HTR-8/SVneo (cell line): Measurements from ENCODE around the gene HOXC5.

Experiments used
- DNase-seq: peaks from one replicate; pipeline ENCODE4 v3.0.0; 2011; ENCODE audit warnings: low spot score, mixed read lengths; ENCODE audit not compliant: insufficient read length
- FAIRE-seq: peaks from 2 replicates; lab custom pipeline; 2011; peaks lifted over from hg19 to GRCh38; lab: Jason Lieb, UNC

HOXC5 gene

DNA sequence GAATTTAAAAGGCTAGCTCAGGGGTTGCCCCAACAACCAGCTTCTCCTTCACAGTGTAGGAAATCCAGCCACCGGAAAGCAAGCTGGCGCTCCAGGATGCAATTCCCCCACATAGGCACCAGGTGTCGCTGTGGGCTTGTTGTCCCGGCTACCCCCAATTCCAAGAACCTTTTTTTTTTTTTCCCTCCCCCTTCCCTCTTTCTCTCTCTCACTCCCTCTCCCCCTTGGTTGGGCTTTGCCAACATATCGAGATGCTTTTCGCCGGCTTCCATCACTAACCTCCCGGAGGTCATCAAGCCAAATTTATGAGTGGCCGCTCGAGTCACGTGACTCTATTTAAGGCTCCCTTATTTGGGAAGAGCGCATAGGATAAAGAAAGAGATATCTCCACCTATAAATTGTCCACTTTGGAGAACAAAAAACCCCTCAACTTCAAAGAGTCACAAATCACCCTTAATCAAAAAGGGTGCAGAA is at the start of gene HOXC5:
HOXC5 (plus strand) TSS at position 424 of the 474 bp plus-strand sequence. CDS start 73 bp downstream, outside the sequence.
- DNase-seq (peak; percentile 69), FAIRE-seq (no peak)

DNA sequence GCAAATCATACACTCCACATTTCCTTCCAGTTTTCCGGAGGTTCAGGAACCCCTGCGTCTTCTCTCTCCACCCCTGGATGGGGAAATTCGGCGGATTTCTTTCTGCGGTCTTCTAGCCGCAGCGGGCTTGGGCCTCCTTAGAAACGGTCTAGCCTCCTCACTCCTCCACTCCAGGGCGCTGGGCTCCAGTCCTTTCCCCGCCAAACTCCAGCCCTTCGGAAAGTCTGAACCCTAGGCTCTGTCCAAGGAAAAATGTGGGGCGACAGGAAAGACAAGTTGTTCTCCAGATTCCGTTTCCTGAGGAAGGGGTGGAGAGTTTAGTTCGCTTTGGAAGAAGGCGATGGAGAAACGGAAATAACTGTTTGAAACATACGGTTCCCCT is 49.3 kb upstream of the HOXC5 start:
- FAIRE-seq = no peak

DNA sequence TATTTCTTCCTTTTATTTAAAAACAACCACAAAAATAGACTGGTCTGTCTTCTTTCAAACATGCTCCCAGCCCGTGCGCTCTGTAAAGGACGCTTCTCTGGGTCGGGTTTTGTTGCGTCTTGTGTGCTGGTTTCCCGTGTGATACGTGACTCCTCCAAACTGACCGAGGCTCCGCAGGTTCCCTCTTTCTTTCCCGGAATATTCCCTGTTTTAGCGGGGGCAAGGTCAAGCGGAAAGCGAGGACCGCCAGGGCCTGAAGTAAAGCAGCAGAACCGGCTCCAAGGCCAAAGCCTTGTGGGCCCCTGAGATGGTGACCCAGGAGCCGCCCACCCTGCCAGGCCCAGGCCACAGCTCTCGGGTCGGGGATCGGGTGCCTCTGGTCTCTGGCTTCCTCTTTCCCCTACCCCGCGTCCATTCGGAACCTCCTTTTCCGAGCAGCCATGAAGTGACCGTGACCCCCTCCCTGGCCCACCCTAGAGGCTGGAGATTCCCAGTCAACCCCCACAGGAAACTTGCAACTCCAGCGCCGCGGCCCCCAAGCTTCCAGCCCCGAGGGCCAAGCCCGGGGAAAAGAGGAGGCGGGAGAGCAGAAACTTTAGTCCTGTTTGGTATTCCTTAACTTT is 48.8 kb upstream of the HOXC5 start:
- FAIRE-seq (no peak), DNase-seq (no peak)

More for the DNA sequence above, 49.3 kb upstream of the HOXC5 start:
- DNase-seq = no peak

DNA sequence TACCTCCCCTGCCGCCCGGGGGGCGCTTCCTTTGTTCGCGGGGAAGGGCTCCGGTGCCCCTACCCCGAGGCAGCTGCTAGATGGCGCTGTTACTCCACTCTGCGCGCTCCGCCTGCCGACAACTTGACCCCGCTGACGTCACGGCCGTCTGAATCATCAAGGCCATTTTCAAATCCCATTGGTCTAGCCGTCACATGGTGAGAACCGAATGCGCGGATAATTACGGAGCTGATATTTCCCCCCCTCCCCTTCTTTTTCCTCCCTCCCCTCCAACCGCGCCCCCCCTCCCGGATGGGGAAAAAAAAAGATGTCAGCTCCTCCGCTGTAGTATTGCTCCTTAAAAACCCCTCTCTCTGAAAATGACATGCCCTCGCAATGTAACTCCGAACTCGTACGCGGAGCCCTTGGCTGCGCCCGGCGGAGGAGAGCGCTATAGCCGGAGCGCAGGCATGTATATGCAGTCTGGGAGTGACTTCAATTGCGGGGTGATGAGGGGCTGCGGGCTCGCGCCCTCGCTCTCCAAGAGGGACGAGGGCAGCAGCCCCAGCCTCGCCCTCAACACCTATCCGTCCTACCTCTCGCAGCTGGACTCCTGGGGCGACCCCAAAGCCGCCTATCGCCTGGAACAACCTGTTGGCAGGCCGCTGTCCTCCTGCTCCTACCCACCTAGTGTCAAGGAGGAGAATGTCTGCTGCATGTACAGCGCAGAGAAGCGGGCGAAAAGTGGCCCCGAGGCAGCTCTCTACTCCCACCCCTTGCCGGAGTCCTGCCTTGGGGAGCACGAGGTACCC is 47.8 kb upstream of the HOXC5 start, which contains the start of gene HOXC10:
HOXC10 (plus strand) TSS at position 246 of the 791 bp plus-strand sequence; CDS start at position 360, 114 bp downstream.
- FAIRE-seq = peak; percentile 88

DNA sequence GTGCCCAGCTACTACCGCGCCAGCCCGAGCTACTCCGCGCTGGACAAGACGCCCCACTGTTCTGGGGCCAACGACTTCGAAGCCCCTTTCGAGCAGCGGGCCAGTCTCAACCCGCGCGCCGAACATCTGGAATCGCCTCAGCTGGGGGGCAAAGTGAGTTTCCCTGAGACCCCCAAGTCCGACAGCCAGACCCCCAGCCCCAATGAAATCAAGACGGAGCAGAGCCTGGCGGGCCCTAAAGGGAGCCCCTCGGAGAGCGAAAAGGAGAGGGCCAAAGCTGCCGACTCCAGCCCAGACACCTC is 47.2 kb upstream of the HOXC5 start:
- DNase-seq (no peak), FAIRE-seq (no peak)

More for the DNA sequence above, 47.8 kb upstream of the HOXC5 start, which contains the start of gene HOXC10:
- peak; percentile 92 for DNase-seq

DNA sequence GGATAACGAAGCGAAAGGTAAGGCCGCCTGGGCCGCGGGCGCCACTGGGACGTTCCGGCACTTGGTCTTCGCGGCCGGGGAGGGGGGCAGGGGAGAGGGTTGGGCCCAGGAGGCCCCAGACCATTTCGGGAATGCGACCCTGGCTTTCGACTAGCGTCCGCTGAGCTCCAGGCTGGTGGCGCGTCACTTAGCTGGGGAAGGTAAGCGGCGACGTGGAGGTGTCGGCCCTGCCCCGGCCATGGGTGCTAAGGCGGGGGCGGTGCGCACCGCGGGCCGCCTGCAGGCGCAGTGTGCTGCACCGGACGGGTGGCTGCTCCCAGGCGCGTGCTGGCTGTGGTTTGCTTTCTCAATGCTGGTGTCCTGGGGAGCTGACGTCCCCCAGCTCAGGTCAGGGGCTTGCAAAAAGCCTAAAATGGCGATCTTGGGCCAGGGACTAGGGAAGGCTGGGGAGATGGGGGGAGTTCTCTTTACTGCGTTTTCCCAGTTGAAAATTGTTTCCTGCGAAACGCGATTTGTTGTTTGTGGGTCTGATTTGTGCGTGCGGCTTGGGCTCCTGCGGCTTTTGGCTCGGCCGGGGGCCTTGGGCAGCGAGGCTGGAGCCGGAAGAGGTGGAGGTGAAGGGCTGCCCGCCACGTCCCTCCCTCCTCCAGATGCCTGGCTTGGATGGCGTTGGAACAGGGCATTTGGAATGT is 46.7 kb upstream of the HOXC5 start:
- DNase-seq (no peak), FAIRE-seq (no peak)

DNA sequence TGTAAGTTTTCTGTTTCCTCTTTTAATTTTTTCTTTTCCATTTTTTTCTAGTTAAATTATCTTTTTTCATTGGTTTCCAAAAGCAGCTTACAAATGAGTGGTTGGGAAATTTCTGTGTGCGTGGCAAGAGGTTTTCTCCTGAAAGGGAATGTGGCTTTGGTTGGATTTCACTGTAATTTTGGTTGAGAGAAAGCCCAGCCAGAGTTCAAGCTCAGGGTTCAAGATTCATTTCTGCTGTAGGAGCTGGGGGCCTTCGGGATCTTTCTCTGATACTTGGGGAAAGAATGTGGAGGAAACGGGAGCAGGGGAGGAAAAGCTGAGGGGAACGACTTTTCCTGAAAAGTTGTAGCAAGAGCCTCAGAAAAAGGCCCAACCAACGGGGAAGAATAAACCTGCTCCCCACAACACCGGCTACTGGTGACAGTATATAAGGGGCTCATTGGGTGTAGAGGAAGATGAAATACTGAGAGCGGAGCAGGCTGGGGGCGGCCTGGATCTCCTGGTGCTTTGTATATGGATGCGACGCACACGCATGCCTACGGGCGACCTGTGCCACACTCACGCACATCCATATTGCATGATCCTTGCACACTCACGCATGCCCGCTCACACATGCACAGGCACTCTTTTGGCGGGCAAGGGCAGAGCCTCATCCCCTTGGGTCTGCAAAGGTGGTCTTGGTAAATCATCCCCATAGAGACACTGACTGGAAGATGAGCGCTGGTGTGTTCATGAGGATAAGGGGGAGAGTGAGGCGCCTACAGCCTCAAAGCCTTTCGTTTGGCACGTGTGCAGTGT is 46.0 kb upstream of the HOXC5 start:
- FAIRE-seq (no peak), DNase-seq (no peak)

DNA sequence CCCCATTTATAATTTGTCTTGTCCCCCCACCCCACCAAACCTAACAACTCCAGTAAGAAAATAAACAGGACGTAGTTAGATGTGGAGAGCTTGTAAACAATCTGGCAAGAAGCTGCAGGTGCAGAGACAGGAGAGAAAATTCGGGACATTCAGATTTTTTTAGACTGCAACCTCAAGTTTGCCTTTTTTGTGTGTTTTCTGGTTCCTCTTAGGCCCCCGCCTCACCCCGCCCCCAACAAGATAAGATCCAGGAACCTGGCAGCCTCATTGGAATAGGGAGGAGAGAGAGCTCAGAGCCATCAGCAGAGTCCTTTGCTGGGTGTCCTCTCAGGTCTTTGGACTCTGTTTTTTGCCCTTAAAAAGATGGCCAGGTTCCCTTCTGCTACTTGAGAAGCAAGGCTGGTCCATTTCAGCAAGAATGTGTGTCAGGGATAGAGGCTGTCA is 45.0 kb upstream of the HOXC5 start:
- FAIRE-seq (no peak), DNase-seq (no peak)

DNA sequence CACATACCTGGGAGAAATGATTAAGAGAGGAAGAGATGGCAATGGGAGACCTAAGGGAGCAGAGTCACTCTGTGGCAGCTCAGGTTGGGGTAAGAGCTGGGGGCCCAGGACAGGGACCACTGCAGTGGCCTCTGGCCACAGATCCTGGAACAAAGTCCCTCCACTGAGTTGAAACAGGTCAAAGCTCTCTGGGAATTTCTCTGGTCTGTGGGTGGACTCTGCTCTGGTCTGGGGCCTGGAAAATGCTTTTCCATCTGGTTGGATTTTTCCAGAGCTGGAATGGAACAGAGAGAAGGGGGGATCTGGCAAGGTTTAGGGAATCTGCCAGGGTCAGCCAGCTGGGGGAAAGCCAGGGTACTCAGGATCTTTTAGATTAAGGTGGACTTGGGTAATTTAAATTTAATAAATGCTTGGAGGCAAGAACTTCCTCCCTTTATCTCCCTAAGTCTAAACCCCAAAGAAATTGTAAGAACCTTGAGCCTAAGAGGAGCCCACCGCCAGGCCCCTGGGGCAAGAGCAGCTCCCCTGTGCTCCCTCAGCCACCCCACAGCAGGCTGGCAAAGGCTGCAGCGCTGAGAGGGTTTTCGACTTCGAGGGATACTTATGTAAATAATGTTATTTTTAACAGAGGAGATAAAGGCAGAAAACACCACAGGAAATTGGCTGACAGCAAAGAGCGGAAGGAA is 44.2 kb upstream of the HOXC5 start:
- no peak for DNase-seq
- no peak for FAIRE-seq

DNA sequence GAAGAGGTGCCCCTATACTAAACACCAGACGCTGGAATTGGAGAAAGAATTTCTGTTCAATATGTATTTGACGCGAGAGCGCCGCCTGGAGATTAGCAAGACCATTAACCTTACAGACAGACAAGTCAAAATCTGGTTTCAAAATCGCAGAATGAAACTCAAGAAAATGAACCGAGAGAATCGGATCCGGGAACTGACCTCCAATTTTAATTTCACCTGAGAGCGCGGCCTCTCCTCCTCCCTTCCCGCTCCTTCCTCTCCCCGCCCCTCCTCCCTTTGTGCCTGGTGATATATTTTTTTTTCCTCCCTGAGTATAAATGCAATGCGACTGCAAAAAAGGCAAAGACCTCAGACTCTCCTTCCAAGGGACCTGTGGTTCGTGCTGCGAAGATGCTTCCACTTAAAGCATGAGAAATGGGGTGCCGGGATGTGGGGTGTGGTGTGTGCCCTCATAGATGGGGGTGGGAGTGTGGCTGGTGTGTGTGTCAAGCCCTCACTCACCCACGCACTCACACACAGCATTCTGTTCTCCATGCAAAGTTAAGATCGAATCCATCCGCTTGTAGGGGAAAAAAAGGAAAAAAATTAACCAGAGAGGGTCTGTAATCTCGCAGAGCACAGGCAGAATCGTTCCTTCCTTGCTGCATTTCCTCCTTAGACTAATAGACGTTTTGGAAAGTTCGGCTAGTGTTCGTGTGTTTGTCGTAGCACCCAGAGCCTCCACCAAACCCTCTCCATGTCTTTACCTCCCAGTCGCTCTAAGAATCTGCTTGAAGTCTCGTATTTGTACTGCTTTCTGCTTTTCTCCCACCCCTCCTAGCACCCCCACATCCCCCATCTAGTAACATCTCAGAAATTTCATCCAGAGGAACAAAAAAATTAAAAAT is 43.4 kb upstream of the HOXC5 start:
- DNase-seq (peak; percentile 70), FAIRE-seq (no peak)

DNA sequence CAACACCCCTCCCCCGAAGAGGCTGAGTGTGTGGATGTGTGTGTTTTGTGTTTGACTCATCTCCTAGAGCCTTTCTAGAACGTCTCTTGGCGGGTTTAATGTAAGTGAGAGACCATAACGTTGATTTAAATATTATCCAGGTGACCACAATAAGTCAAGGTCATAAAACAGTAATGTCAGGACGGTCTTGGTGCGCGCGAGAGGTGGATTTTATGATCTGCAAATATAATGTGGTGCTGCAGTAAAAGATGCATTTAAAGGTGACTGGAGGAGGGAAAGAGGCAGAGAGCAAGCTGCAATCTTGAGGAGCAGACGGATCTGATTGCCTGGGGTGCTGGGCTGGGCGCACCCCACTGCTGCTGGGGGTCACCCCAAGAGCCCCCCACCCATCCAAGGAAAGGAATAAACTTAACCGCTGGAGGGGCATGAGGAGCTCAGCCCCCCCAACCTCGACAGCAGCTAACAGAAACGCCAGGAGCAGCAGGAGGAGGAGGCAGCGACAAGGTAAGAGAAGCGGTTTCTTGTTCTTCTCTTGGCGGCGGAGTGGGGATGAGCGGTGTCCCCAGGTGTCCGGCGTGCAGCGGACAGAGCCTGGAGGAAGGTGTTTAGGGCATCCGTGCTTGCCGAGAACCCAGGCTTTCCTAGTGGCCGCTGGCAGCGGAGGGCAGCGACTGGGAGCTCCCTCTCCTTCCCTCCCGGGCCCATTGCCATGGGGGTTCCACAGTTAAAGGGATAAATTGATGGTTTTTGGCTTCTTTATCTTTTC is 42.4 kb upstream of the HOXC5 start:
- no peak for FAIRE-seq

DNA sequence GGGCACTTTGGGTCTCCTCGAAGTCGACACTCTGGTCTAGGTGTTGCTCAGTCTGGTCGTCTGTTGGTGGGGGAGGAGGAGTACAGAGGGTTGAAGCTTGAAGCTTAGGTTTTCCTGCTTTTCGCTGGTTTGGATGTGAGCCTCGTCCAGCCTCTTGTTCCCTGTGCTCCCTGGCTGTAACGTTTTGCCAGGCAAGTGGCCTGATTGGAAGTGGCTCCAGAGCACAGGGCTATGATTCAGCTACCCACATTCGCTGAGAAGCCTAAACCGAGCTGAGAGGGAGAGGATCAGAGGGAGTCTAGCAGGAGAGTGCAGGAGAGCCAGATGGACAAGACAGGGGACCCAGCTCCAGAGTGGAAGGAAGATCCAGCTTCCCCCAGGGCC is 41.8 kb upstream of the HOXC5 start:
- DNase-seq (no peak), FAIRE-seq (no peak)

More for the DNA sequence above, 42.4 kb upstream of the HOXC5 start:
- DNase-seq = no peak

DNA sequence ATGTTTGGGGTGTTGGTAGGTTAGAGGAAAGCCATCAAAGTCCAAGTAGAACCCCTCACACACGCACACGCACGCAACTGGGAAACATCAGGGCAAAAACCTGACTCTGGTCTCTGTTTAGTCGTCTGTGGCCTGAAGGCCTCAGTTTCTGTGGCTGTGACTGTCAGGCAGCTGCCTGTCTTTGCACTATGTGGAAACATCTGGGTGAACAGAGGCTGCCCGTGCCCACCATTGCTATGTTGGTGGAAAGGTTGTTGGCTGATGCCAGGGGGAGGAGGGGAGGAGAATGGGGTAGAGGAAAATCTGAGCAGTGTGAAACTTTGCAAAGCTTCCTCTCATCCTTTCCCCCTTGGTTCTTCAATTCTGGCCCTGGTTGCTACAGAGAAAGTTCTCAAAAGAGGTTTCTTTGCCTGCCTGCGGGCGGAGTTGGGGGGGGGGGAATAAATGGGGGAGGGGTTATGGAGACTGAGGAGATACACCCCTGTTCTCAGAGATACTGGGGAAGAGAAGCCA is 40.4 kb upstream of the HOXC5 start:
- DNase-seq = no peak
- no peak for FAIRE-seq

DNA sequence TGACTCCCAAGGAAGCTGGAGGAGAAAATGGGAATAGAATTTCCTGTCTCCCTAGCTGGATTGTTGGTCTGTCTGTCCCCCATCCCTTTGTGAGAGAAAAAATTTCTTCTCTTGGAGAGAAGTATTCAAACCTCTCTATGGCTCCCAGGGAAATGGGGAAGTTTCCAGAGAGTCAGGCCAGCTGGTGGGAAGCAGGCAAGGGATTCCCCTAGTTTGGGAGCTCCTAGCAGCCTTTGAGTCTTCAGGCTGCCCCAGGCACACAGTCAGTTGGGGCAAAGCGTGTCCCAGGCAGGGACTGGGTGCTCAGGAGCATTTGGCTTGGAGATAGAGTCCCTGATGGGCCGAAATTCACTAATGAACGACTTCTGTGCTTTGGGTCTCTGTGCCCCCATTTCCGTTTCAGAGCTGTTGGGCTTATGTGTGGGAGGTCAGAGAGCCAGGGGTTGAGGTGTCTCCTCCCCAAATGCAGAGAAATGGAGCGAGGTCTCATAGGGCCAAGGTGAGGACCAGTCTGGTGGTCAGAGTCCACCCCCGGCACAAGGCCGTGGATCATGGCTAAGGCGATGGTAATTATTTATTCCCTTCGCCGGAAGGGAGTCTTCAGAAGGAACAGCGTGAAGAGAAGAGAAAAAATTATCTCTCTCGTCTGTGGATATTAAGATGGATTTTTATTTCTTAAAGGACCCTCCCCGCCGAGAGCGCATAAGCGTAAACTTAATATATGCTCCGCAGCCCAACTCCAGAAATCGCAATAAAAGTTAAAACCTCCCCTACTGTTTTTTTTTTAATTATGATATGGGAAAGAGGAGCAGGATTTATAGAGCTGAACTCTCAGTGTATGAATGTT is 39.5 kb upstream of the HOXC5 start:
- FAIRE-seq (no peak), DNase-seq (no peak)

DNA sequence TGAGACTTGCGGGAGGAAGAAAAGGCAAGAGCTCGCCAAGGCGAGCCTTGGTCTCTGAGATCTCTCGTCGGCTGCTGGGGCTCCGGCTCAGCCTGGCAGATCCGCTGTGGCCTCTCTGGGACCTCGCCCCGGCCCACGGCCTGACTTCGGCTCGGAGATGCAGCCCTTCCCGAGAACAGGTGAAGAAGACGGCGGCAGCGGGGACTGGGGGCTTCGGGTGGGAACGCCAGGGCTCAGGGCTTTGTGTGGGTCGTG is 38.9 kb upstream of the HOXC5 start:
- FAIRE-seq (no peak), DNase-seq (no peak)

DNA sequence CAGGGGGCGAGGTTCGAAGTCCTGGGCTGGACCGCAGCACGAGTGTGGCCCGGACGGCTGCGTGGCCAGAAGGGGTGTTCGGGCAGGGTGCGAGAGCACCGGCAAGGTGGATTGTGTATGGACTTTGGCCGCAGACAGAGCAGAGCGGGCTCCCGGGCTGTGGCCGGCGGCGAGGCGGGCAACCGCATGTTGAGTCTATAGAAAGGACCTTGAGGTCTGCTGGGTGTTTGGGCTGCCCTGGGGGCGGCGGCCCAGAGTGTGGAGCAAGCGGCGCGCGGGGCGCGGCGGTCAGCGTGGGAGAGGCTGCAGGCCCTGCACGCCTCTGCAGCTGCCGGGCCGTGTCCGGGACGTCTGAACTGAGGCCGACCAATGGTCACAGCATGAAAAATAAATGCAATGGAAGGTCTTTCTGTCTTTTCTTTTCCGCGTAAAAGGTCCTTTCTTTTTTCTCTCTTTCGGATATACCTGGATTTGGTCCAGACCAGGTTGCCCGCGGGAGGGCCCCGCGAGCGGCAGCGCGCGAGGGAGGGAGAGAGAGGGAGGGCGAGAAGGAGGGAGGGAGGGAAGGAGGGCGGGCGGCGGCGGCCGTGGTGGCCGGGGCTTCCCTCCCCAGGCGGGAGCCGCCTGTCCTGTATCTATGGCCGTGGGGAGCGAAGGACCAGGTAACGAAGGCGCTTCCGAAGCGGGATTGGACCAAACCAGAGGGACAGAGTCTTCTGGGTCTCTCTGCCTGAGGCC is 38.4 kb upstream of the HOXC5 start:
- FAIRE-seq (no peak), DNase-seq (no peak)

DNA sequence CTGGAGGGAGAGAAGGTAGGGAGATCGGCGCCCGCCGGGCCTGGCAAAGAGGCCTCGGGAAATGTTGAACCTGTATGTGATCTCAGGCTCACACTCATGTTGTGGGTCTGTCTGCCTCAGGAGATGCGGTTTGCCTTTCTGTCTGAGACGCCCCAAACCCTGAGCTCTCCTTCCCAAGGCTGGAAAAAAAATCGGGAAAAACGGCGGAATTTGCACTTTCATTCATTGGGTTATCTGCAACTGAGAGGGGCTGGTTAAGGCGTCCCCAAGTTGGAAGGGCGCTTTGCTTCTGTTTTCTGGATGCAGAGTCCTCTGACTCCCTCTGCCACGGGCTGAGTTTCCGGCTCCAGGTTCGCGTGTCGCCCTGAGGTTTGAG is 37.9 kb upstream of the HOXC5 start:
- DNase-seq (no peak), FAIRE-seq (no peak)
